Measurements from ENCODE around the gene TAF1A.

The TAF1A gene

GRCh38 chr1:222586842-222587241, 2.9 kb downstream of the TAF1A start:
- Mint-ChIP-seq H3K36me3 (ENCODE audit: insufficient read depth) (peaks cover 40% of the 10 kb centered on the region), H3K27ac (no peak overlapping the region), H3K9me3 (no peaks in the 10 kb centered on the region), H3K4me3 (no peak overlapping the region), H3K4me1 (ENCODE audit: low read depth in 2 of 2) (peaks cover 27 to 42% of the 10 kb centered on the region in 2 donors), H3K27me3 (no peaks in the 10 kb centered on the region)
- no peak for DNase-seq
- ATAC-seq (replicated peaks): no peak

- no peak overlapping the region for H3K4me3 Mint-ChIP-seq
- peaks cover 30% of the 10 kb centered on the region for H3K36me3 Mint-ChIP-seq (ENCODE audit: insufficient read depth)
- H3K9me3 Mint-ChIP-seq: no peaks in the 10 kb centered on the region
- H3K4me1 Mint-ChIP-seq (ENCODE audit: low read depth in 2 of 2): peaks cover 10 to 22% of the 10 kb centered on the region in 2 donors
- DNase-seq (no peak), ATAC-seq (replicated peaks) (no peak)
- H3K27me3 Mint-ChIP-seq: no peaks in the 10 kb centered on the region
- peak overlapping the region in 1 of 2 donors; percentile 25 for H3K27ac Mint-ChIP-seq
Measured at GRCh38 chr1:222583079-222583478, 6.7 kb downstream of the TAF1A start.

- H3K27ac Mint-ChIP-seq: no peak overlapping the region
- peaks cover 10 to 17% of the 10 kb centered on the region in 2 donors for H3K4me1 Mint-ChIP-seq (ENCODE audit: low read depth in 2 of 2)
- peaks cover 28% of the 10 kb centered on the region for H3K36me3 Mint-ChIP-seq (ENCODE audit: insufficient read depth)
Measured at GRCh38 chr1:222582099-222582774, 7.5 kb downstream of the TAF1A start.

GRCh38 chr1:222579316-222579715, 10.4 kb downstream of the TAF1A start:
- Mint-ChIP-seq H3K36me3 (ENCODE audit: insufficient read depth) (peaks cover 31% of the 10 kb centered on the region), H3K4me3 (no peak overlapping the region), H3K9me3 (no peaks in the 10 kb centered on the region), H3K27me3 (no peaks in the 10 kb centered on the region), H3K4me1 (ENCODE audit: low read depth in 2 of 2) (peaks cover 0 to 12% of the 10 kb centered on the region in 2 donors), H3K27ac (peak overlapping the region in 1 of 2 donors; percentile 7)
- ATAC-seq (replicated peaks) (no peak), DNase-seq (no peak)

More at GRCh38 chr1:222582099-222582774, 7.5 kb downstream of the TAF1A start:
- H3K27me3 Mint-ChIP-seq: no peaks in the 10 kb centered on the region
- DNase-seq (no peak), ATAC-seq (replicated peaks) (no peak)
- H3K9me3 Mint-ChIP-seq: no peaks in the 10 kb centered on the region
- H3K4me3 Mint-ChIP-seq: no peak overlapping the region

- Mint-ChIP-seq H3K27ac (no peak overlapping the region), H3K4me3 (no peak overlapping the region), H3K36me3 (ENCODE audit: insufficient read depth) (peaks cover 36% of the 10 kb centered on the region), H3K27me3 (no peaks in the 10 kb centered on the region), H3K9me3 (no peaks in the 10 kb centered on the region), H3K4me1 (ENCODE audit: low read depth in 2 of 2) (peaks cover 2 to 11% of the 10 kb centered on the region in 2 donors)
- DNase-seq (no peak), ATAC-seq (replicated peaks) (no peak)
Measured at GRCh38 chr1:222570837-222571236, 18.9 kb downstream of the TAF1A start.

- H3K4me3 Mint-ChIP-seq: no peak overlapping the region
- no peaks in the 10 kb centered on the region for H3K27me3 Mint-ChIP-seq
- no peaks in the 10 kb centered on the region for H3K4me1 Mint-ChIP-seq (ENCODE audit: low read depth in 2 of 2)
- peaks cover 41% of the 10 kb centered on the region for H3K36me3 Mint-ChIP-seq (ENCODE audit: insufficient read depth)
- no peak for DNase-seq
- H3K27ac Mint-ChIP-seq: no peak overlapping the region
- ATAC-seq (replicated peaks): no peak
- H3K9me3 Mint-ChIP-seq: no peaks in the 10 kb centered on the region
Measured at GRCh38 chr1:222561656-222562055, 28.1 kb downstream of the TAF1A start.

DNA sequence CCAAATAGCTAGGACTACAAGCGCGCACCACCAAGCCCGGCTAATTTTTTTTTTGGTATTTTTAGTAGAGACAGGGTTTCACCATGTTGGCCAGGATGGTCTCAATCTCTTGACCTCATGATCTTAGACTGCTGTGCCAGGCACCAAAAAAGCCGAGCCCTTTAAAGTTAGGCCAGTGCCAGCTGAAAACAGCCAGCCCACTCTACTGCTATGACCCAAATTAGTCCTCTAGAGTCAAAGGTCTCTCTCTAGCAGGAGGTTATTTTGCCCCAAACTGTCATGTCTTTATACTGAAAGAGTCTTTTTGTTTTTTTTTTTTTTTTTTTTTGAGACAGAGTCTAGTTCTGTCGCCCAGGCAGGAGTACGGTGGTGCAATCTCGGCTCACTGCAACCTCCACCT, 32.2 kb downstream of the TAF1A start:
- Mint-ChIP-seq H3K9me3 (no peaks in the 10 kb centered on the region), H3K27ac (peak overlapping the region in 1 of 2 donors; percentile 46), H3K27me3 (no peaks in the 10 kb centered on the region), H3K36me3 (ENCODE audit: insufficient read depth) (peaks cover 29% of the 10 kb centered on the region), H3K4me1 (ENCODE audit: low read depth in 2 of 2) (no peaks in the 10 kb centered on the region), H3K4me3 (no peak overlapping the region)
- ATAC-seq (replicated peaks) (no peak), DNase-seq (no peak)

GRCh38 chr1:222557148-222557547, 32.6 kb downstream of the TAF1A start:
- Mint-ChIP-seq H3K36me3 (ENCODE audit: insufficient read depth) (peaks cover 26% of the 10 kb centered on the region), H3K9me3 (no peaks in the 10 kb centered on the region), H3K27me3 (no peaks in the 10 kb centered on the region), H3K4me1 (ENCODE audit: low read depth in 2 of 2) (no peaks in the 10 kb centered on the region), H3K27ac (peak overlapping the region; percentile 10 to 46), H3K4me3 (no peak overlapping the region)
- DNase-seq (no peak), ATAC-seq (replicated peaks) (no peak)

DNA sequence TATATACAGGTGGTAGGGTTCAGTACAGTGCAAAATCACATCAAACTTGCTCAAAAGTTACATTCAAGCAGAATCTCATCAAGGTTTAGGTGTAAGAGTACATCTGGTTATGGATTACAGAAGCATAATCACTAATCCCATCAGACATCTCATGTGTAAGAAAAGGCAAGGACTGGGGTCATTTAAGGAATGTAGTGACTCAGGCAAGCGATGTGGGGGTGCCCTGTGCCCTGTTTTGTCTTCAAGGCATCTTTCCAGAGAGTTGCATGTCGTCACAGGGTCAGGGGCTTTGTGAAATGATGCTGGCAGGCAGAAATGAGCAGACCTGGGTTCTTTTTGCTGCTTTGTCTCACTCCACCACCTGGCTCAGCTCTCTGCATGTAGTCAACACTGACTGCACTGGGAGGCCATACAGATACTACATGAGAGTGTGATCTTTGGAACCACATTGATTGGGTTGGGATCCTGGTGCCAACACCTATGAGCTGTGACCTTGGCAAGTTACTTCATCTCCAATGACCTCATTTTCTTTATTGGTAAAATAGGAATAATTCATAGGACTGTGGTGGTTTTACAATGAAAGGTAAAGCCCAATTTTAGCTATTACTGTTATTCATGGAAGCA, 33.6 kb downstream of the TAF1A start:
- no peak for ATAC-seq (replicated peaks)
- Mint-ChIP-seq H3K27ac (peak overlapping the region in 1 of 2 donors; percentile 10), H3K36me3 (ENCODE audit: insufficient read depth) (peaks cover 22% of the 10 kb centered on the region), H3K27me3 (no peaks in the 10 kb centered on the region), H3K4me3 (no peak overlapping the region), H3K4me1 (ENCODE audit: low read depth in 2 of 2) (no peaks in the 10 kb centered on the region), H3K9me3 (no peaks in the 10 kb centered on the region)
- DNase-seq: no peak

DNA sequence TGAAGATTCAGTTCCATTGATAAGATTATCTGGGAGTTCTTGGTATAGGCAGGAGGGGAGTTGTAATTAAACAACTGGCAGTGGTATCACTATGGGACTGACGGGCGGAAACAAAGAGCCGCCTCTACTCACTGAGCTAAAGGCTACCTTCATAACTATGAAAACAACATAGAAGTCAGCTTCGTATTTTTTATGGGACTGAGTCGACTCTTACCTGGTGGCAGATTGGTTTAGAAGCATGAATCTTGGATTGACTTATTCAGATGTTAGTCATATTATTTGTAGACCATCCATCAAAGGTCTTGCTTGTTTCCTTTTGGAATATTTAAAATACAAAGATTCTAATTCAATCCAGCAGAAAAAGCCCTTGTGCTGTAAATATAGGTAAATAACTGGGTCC, 35.6 kb downstream of the TAF1A start:
- Mint-ChIP-seq H3K36me3 (ENCODE audit: insufficient read depth) (peaks cover 11% of the 10 kb centered on the region), H3K4me1 (ENCODE audit: low read depth in 2 of 2) (no peaks in the 10 kb centered on the region), H3K27ac (no peak overlapping the region), H3K27me3 (no peaks in the 10 kb centered on the region), H3K9me3 (no peaks in the 10 kb centered on the region), H3K4me3 (no peak overlapping the region)
- no peak for ATAC-seq (replicated peaks)
- DNase-seq: no peak

DNA sequence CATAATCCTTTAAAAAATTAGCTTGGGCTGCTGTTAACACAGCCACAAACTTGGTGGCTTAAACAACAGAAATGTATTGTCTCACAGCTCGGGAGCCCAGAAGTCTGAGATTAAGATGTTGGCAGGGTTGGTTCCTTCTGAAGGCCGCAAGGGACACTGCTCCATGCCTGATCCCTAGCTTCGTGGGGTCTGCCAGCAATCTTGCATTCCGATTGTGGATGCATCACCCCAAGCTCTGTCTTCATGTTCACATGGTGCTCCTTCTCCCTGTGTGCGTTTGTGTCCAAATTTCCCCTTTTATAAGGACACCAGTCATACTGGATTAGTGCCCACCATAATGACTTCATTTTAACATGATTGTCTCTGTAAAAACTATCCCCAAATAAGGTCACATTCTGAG, 36.9 kb downstream of the TAF1A start:
- Mint-ChIP-seq H3K9me3 (no peaks in the 10 kb centered on the region), H3K27me3 (peaks cover 0 to 3% of the 10 kb centered on the region in 2 donors), H3K36me3 (ENCODE audit: insufficient read depth) (peaks cover 9% of the 10 kb centered on the region), H3K4me3 (no peak overlapping the region), H3K4me1 (ENCODE audit: low read depth in 2 of 2) (no peaks in the 10 kb centered on the region), H3K27ac (no peak overlapping the region)
- no peak for DNase-seq
- ATAC-seq (replicated peaks): no peak

- Mint-ChIP-seq H3K27me3 (peaks cover 19 to 48% of the 10 kb centered on the region in 2 donors), H3K4me3 (no peak within 1 kb of the TSS), H3K4me1 (ENCODE audit: low read depth in 2 of 2) (no peaks in the 10 kb centered on the region), H3K27ac (no peak within 1 kb of the TSS), H3K36me3 (ENCODE audit: insufficient read depth) (no peaks in the 10 kb centered on the region), H3K9me3 (no peaks in the 10 kb centered on the region)
- ATAC-seq (replicated peaks) (no peak), DNase-seq (no peak)
Measured at GRCh38 chr1:222547944-222548671, 41.6 kb downstream of the TAF1A start, which contains the start of gene HHIPL2. HHIPL2 (minus strand) TSS chr1:222548104; CDS start chr1:222548044, 60 bp downstream.

DNA sequence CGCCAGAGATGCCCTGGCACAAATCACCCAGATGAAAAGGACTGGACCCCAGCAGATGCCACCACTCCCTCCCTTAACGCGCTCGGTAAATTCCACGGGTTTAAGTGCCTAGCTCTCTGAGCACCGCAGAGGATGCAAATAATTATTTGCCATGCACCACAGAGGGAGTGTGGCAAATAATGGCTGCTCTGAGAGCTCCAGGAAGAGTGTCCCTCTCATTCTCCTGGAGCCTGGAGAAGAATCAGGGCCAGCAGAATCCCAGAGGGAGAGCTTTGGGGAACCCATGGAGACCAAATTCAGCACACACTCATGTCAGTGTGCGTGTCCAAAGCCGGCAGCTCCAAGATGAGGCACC, 42.5 kb downstream of the TAF1A start:
- Mint-ChIP-seq H3K4me1 (ENCODE audit: low read depth in 2 of 2) (no peaks in the 10 kb centered on the region), H3K9me3 (no peaks in the 10 kb centered on the region), H3K27ac (no peak overlapping the region), H3K27me3 (peaks cover 25 to 56% of the 10 kb centered on the region in 2 donors), H3K4me3 (no peak overlapping the region), H3K36me3 (ENCODE audit: insufficient read depth) (no peaks in the 10 kb centered on the region)
- DNase-seq (no peak), ATAC-seq (replicated peaks) (no peak)

All from effector memory CD8-positive, alpha-beta T cell (primary cell).